ENCODE data around the gene KCNK1.

Gene KCNK1

GRCh38 chr1:233640179-233640578, 26.3 kb downstream of the KCNK1 start:
- DNase-seq, result no peak

GRCh38 chr1:233641029-233641428, 27.1 kb downstream of the KCNK1 start:
- no peak for DNase-seq

- DNase-seq, result no peak
These were observed 33.2 kb downstream of the KCNK1 start for GRCh38 chr1:233647073-233647472.

- DNase-seq, result no peak
These were observed 33.7 kb downstream of the KCNK1 start for GRCh38 chr1:233647636-233648035.

- no peak for DNase-seq
These were observed 37.2 kb downstream of the KCNK1 start for GRCh38 chr1:233651061-233651460.

GRCh38 chr1:233651563-233652233, 37.8 kb downstream of the KCNK1 start:
- no peak for DNase-seq

GRCh38 chr1:233652526-233652925, 38.6 kb downstream of the KCNK1 start:
- no peak for DNase-seq

- DNase-seq, result no peak
These were observed 40.9 kb downstream of the KCNK1 start for GRCh38 chr1:233654658-233655280.

GRCh38 chr1:233655301-233655740, 41.4 kb downstream of the KCNK1 start:
- DNase-seq, result no peak

- DNase-seq, result no peak
These were observed 42.2 kb downstream of the KCNK1 start for GRCh38 chr1:233656032-233656635.

- no peak for DNase-seq
These were observed 42.8 kb downstream of the KCNK1 start for GRCh38 chr1:233656687-233657086.

- DNase-seq, result no peak
These were observed 43.6 kb downstream of the KCNK1 start for GRCh38 chr1:233657466-233657865.

GRCh38 chr1:233659495-233659894, 45.6 kb downstream of the KCNK1 start:
- no peak for DNase-seq

- no peak for DNase-seq
These were observed 47.7 kb downstream of the KCNK1 start for GRCh38 chr1:233661376-233662159.

- no peak for DNase-seq
These were observed 48.8 kb downstream of the KCNK1 start for GRCh38 chr1:233662575-233663304.

- no peak for DNase-seq
These were observed 50.3 kb downstream of the KCNK1 start for GRCh38 chr1:233664253-233664652.

GRCh38 chr1:233664804-233665574, 51.1 kb downstream of the KCNK1 start:
- no peak for DNase-seq

- DNase-seq, result no peak
These were observed 51.8 kb downstream of the KCNK1 start for GRCh38 chr1:233665575-233666270.

- DNase-seq, result no peak
These were observed 53.8 kb downstream of the KCNK1 start for GRCh38 chr1:233667741-233668140.

GRCh38 chr1:233668146-233668724, 54.3 kb downstream of the KCNK1 start:
- DNase-seq, result no peak

- no peak for DNase-seq
These were observed 54.9 kb downstream of the KCNK1 start for GRCh38 chr1:233668725-233669294.

Measured in activated effector memory CD4-positive, alpha-beta T cell treated with Interleukin-2 at 50 U/mL for 16 hours (primary cell).